ENCODE measurements around the gene UGCG.
"Not testable (repeated sequence)": the region's sequence is repeated elsewhere in the genome, so short reads cannot be mapped to it uniquely, and the experiment has no call there.

Gene UGCG

GRCh38 chr9:111900151-111900857 lies 3.7 kb downstream of the UGCG start:
- DNase-seq (ENCODE audit: low read depth), result no peak
- TF ChIP-seq CTCF (conservative IDR thresholded peaks at IDR 0.05; ENCODE audit: control insufficient read depth, insufficient read depth, low read depth, low read length), result no peak
- peak overlapping the region; percentile 9 for H3K4me3 ChIP-seq (ENCODE audit: control insufficient read depth, low read depth, low read length)

- H3K4me3 ChIP-seq (ENCODE audit: control insufficient read depth, low read depth, low read length), result no peak overlapping the region
- no peak for TF ChIP-seq CTCF (conservative IDR thresholded peaks at IDR 0.05; ENCODE audit: control insufficient read depth, insufficient read depth, low read depth, low read length)
- DNase-seq (ENCODE audit: low read depth), result peak; percentile 46
Observed at GRCh38 chr9:111900858-111901612, 4.4 kb downstream of the UGCG start.

GRCh38 chr9:111902391-111903139 lies 6.0 kb downstream of the UGCG start:
- DNase-seq (ENCODE audit: low read depth), result peak; percentile 65
- H3K4me3 ChIP-seq (ENCODE audit: control insufficient read depth, low read depth, low read length), result no peak overlapping the region
- no peak for TF ChIP-seq CTCF (conservative IDR thresholded peaks at IDR 0.05; ENCODE audit: control insufficient read depth, insufficient read depth, low read depth, low read length)

- DNase-seq (ENCODE audit: low read depth); H3K4me3 ChIP-seq (ENCODE audit: control insufficient read depth, low read depth, low read length): not testable (repeated sequence)
Observed at GRCh38 chr9:111903535-111903934, 6.9 kb downstream of the UGCG start.

GRCh38 chr9:111904026-111904425 lies 7.4 kb downstream of the UGCG start:
- DNase-seq (ENCODE audit: low read depth), result no peak
- TF ChIP-seq CTCF (conservative IDR thresholded peaks at IDR 0.05; ENCODE audit: control insufficient read depth, insufficient read depth, low read depth, low read length), result no peak
- no peak overlapping the region for H3K4me3 ChIP-seq (ENCODE audit: control insufficient read depth, low read depth, low read length)

- no peak for DNase-seq (ENCODE audit: low read depth)
- TF ChIP-seq CTCF (conservative IDR thresholded peaks at IDR 0.05; ENCODE audit: control insufficient read depth, insufficient read depth, low read depth, low read length), result no peak
- no peak overlapping the region for H3K4me3 ChIP-seq (ENCODE audit: control insufficient read depth, low read depth, low read length)
Observed at GRCh38 chr9:111904891-111905291, 8.3 kb downstream of the UGCG start.

GRCh38 chr9:111907147-111907546 lies 10.5 kb downstream of the UGCG start:
- no peak for TF ChIP-seq CTCF (conservative IDR thresholded peaks at IDR 0.05; ENCODE audit: control insufficient read depth, insufficient read depth, low read depth, low read length)
- H3K4me3 ChIP-seq (ENCODE audit: control insufficient read depth, low read depth, low read length), result no peak overlapping the region
- DNase-seq (ENCODE audit: low read depth), result no peak

All from fibroblast of mammary gland (primary cell).